B cell (primary cell): ENCODE measurements around the gene FRMD4A. TPM values are rescaled to one million over a fixed set of nuclear protein-coding genes. Genes with fewer than 3 reads are reported as not detected.

Experiments
- ATAC-seq: fragments of 200-7000 bp; cut with Tn5 transposase; one replicate; pipeline ENCODE4 v1.10.0; 2021; ENCODE audit warnings: low read depth, mild to moderate bottlenecking, moderate number of reproducible peaks, moderate library complexity
- CTCF ChIA-PET: fragments of 350-600 bp; sonication (Branson Sonifier 250); formaldehyde crosslinking; loops from one replicate; lab custom pipeline; 2021; ENCODE audit warnings: antibody characterized with exemption, inconsistent platforms; lab: Charles Lee
- POLR2A ChIA-PET: fragments of 350-600 bp; sonication (Branson Sonifier 250); formaldehyde crosslinking; loops from one replicate; lab custom pipeline; 2021; ENCODE audit warnings: antibody characterized with exemption; lab: Charles Lee
- DNase-seq: peaks from one replicate; pipeline ENCODE4 v3.0.0; 2013
- H2AFZ ChIP-seq: 2 replicates; pipeline ENCODE4 v1.6.1; 2012; ENCODE audit warnings: mild to moderate bottlenecking, low read depth, low read length; ENCODE audit not compliant: insufficient read depth, poor library complexity, severe bottlenecking
- H3K27ac ChIP-seq, 2 donors: 1 replicate in 1 of 2; 2 replicates in 1 of 2; pipeline ENCODE4 v1.5.1; 2012 to 2013; ENCODE audit warnings: low read length in 2 of 2, mild to moderate bottlenecking in 2 of 2, moderate library complexity in 1 of 2
- H3K27me3 ChIP-seq, 4 experiments: fragments of 200-600 bp in 1 of 4; sonication (generic) in 1 of 4; replicated peaks in 1 of 4; 1 replicate in 2 of 4; 2 replicates in 2 of 4; pipeline versions ENCODE4 v1.6.1 to v1.7.0; 2013 to 2016; ENCODE audit warnings: low read length in 3 of 4, mild to moderate bottlenecking in 2 of 4, mixed read lengths in 1 of 4, moderate library complexity in 1 of 4; ENCODE audit not compliant: insufficient read depth in 4 of 4, control insufficient read depth in 3 of 4; ENCODE audit errors: control extremely low read depth in 1 of 4
- H3K36me3 ChIP-seq, 2 experiments: replicated peaks in 1 of 2; 1 replicate in 1 of 2; 2 replicates in 1 of 2; pipeline versions ENCODE4 v1.6.1 to v1.7.1; 2013; ENCODE audit warnings: low read length in 1 of 2; ENCODE audit not compliant: insufficient read depth in 2 of 2, control insufficient read depth in 1 of 2; ENCODE audit errors: control extremely low read depth in 1 of 2, extremely low read depth in 1 of 2
- H3K4me1 ChIP-seq, 2 donors: fragments of 200-600 bp in 1 of 2; sonication (generic) in 1 of 2; 1 replicate in 1 of 2; 2 replicates in 1 of 2; pipeline versions ENCODE4 v1.5.1 to v1.6.1; 2013 to 2017; ENCODE audit warnings: low read length in 2 of 2; ENCODE audit not compliant: control insufficient read depth in 2 of 2, insufficient read depth in 2 of 2
- H3K4me2 ChIP-seq: replicated peaks from 2 replicates; pipeline ENCODE3; 2012; ENCODE audit warnings: mild to moderate bottlenecking, low read depth, low read length; ENCODE audit not compliant: poor library complexity, severe bottlenecking
- H3K4me3 ChIP-seq, 5 experiments: fragments of 200-600 bp in 1 of 5; sonication (generic) in 1 of 5; 1 replicate in 3 of 5; 2 replicates in 2 of 5; pipeline versions ENCODE4 v1.5.1 to v1.7.0; 2011 to 2016; ENCODE audit warnings: low read length in 4 of 5, mild to moderate bottlenecking in 4 of 5, low read depth in 2 of 5, control low read depth in 1 of 5, moderate library complexity in 1 of 5; ENCODE audit not compliant: insufficient read depth in 1 of 5; ENCODE audit errors: control extremely low read depth in 1 of 5, extremely low read depth in 1 of 5
- H3K79me2 ChIP-seq: fragments of 200-600 bp; sonication (generic); one replicate; pipeline ENCODE4 v1.6.0; 2016; ENCODE audit warnings: low read length; ENCODE audit not compliant: control insufficient read depth, insufficient read depth
- H3K9ac ChIP-seq: fragments of 200-600 bp; sonication (generic); 2 replicates; pipeline ENCODE4 v1.6.1; 2017; ENCODE audit warnings: mild to moderate bottlenecking, low read length, moderate library complexity
- H3K9me3 ChIP-seq, 3 donors: one replicate each; pipeline versions ENCODE4 v1.6.1 to v1.7.1; 2013; ENCODE audit warnings: low read length in 2 of 3; ENCODE audit not compliant: control insufficient read depth in 2 of 3, insufficient read depth in 1 of 3; ENCODE audit errors: control extremely low read depth in 1 of 3
- H4K20me1 ChIP-seq: 2 replicates; pipeline ENCODE4 v1.6.0; 2012; ENCODE audit warnings: mild to moderate bottlenecking, low read length; ENCODE audit not compliant: insufficient read depth, control insufficient read depth, poor library complexity, severe bottlenecking
- H3K27ac Mint-ChIP-seq: one replicate; pipeline ENCODE4 v1.8.0; 2021; ENCODE audit warnings: mixed read lengths
- H3K27me3 Mint-ChIP-seq: one replicate; pipeline ENCODE4 v1.8.0; 2021; ENCODE audit warnings: mixed read lengths
- H3K4me1 Mint-ChIP-seq: one replicate; pipeline ENCODE4 v1.8.0; 2021; ENCODE audit warnings: mixed read lengths
- H3K4me3 Mint-ChIP-seq: one replicate; pipeline ENCODE4 v1.8.0; 2021; ENCODE audit warnings: mixed read lengths
- H3K9me3 Mint-ChIP-seq: one replicate; pipeline ENCODE4 v1.8.0; 2022; ENCODE audit warnings: mixed read lengths; ENCODE audit not compliant: insufficient read depth
- CTCF ChIP-seq: fragments of 200-600 bp; IDR thresholded peaks from one replicate; pipeline ENCODE4 v1.8.0; 2022; ENCODE audit warnings: antibody characterized with exemption, mild to moderate bottlenecking
- EZH2 ChIP-seq: IDR thresholded peaks from 2 replicates; pipeline ENCODE4 v1.6.1; 2012; ENCODE audit warnings: borderline replicate concordance, low read depth, mild to moderate bottlenecking, moderate library complexity, low read length; ENCODE audit not compliant: insufficient read depth, poor library complexity, severe bottlenecking
- WGBS: methylation state at CpG from one replicate; pipeline ENCODE4 v1.1.5; 2013; ENCODE audit warnings: missing lambda C conversion rate; ENCODE audit not compliant: insufficient coverage; 5-methylcytosine and 5-hydroxymethylcytosine counted together
- intact Hi-C: fragments of 100-400 bp; cut with micrococcal nuclease; formaldehyde crosslinking; loops from one replicate; pipeline ENCODE4 v1.10.0; 2022
- polyA plus RNA-seq: library from polyadenylated mRNA; depleted of rRNA; stranded (reverse); fragments of >200 nt; gene quantifications from 2 replicates; pipeline ENCODE4 v1.2.3, GENCODE V29; 2012
- total RNA-seq, 2 donors: library from RNA; stranded (reverse); fragments of 120-200 nt in 1 of 2; gene quantifications; 1 replicate in 1 of 2; 2 replicates in 1 of 2; pipeline versions ENCODE4 v1.2.3 to v1.2.4, GENCODE V29; 2013 to 2022

FRMD4A gene
- total and polyA plus RNA-seq, 2 donors (not counting 1 experiment from before 2014, with no cell fraction given), result 0.76 to 3.4 TPM

GRCh38 chr10:14360961-14361360 lies 30.2 kb upstream of the FRMD4A start:
- Histone ChIP-seq H3K79me2 (no peaks in the 10 kb centered on the region), H4K20me1 (no peaks in the 10 kb centered on the region), H3K36me3 (no peaks in the 10 kb centered on the region), H3K27ac (no peak overlapping the region), H3K27me3 (peaks cover 0 to 3% (median 0%) of the 10 kb centered on the region in 4 experiments), H3K9me3 (no peaks in the 10 kb centered on the region), H3K4me3 (no peak overlapping the region), H3K9ac (no peak overlapping the region), H3K4me1 (no peaks in the 10 kb centered on the region), H3K4me2 (no peak overlapping the region), H2AFZ (no peak overlapping the region)
- H3K4me3 Mint-ChIP-seq, result no peak overlapping the region
- intact Hi-C loops, result no loop called here
- peaks cover 29% of the 10 kb centered on the region for H3K27me3 Mint-ChIP-seq
- TF ChIP-seq CTCF, result no peak
- TF ChIP-seq EZH2, result no peak
- no peaks in the 10 kb centered on the region for H3K4me1 Mint-ChIP-seq
- H3K9me3 Mint-ChIP-seq, result no peaks in the 10 kb centered on the region
- WGBS, result no CpG with 5 or more reads among the region's 1 CpG
- DNase-seq (no peak), ATAC-seq (no peak)
- CTCF ChIA-PET, result no interaction called here
- no peak overlapping the region for H3K27ac Mint-ChIP-seq
- POLR2A ChIA-PET, result no interaction called here

- Mint-ChIP-seq H3K9me3 (no peaks in the 10 kb centered on the region), H3K27ac (no peak overlapping the region), H3K27me3 (peaks cover 31% of the 10 kb centered on the region), H3K4me3 (no peak overlapping the region), H3K4me1 (no peaks in the 10 kb centered on the region)
- Histone ChIP-seq H3K79me2 (no peaks in the 10 kb centered on the region), H3K36me3 (no peaks in the 10 kb centered on the region), H2AFZ (no peak overlapping the region), H3K9ac (no peak overlapping the region), H3K4me1 (no peaks in the 10 kb centered on the region), H3K4me3 (no peak overlapping the region), H3K27ac (no peak overlapping the region), H4K20me1 (no peaks in the 10 kb centered on the region), H3K9me3 (no peaks in the 10 kb centered on the region), H3K27me3 (peaks cover 0 to 3% (median 0%) of the 10 kb centered on the region in 4 experiments), H3K4me2 (no peak overlapping the region)
- no peak for TF ChIP-seq CTCF
- no peak for TF ChIP-seq EZH2
- POLR2A ChIA-PET, result no interaction called here
- DNase-seq (no peak), ATAC-seq (no peak)
- intact Hi-C loops, result no loop called here
- CTCF ChIA-PET, result no interaction called here
- 83% methylated on average over 1 of the region's 4 CpGs for WGBS
Measured at GRCh38 chr10:14360515-14360914, 29.8 kb upstream of the FRMD4A start.
